Measurements from ENCODE around the gene F13A1.

The F13A1 gene

GRCh38 chr6:6319952-6320811 lies at the start of gene F13A1:
F13A1 (minus strand) TSS chr6:6320662; CDS start chr6:6318664, 1,998 bp downstream.
- no peak for DNase-seq

- DNase-seq: no peak
Observed at GRCh38 chr6:6368684-6369052, 48.2 kb upstream of the F13A1 start.

- no peak for DNase-seq
Observed at GRCh38 chr6:6368040-6368683, 47.7 kb upstream of the F13A1 start.

- DNase-seq: no peak
Observed at GRCh38 chr6:6366803-6367202, 46.3 kb upstream of the F13A1 start.

- DNase-seq: no peak
Observed at GRCh38 chr6:6365242-6365641, 44.8 kb upstream of the F13A1 start.

GRCh38 chr6:6362056-6362840 lies 41.8 kb upstream of the F13A1 start:
- no peak for DNase-seq

- no peak for DNase-seq
Observed at GRCh38 chr6:6357530-6357929, 37.1 kb upstream of the F13A1 start.

GRCh38 chr6:6357032-6357431 lies 36.6 kb upstream of the F13A1 start:
- DNase-seq: no peak

- no peak for DNase-seq
Observed at GRCh38 chr6:6352772-6353171, 32.3 kb upstream of the F13A1 start.

GRCh38 chr6:6351511-6352025 lies 31.1 kb upstream of the F13A1 start:
- DNase-seq: no peak

GRCh38 chr6:6350696-6351095 lies 30.2 kb upstream of the F13A1 start:
- DNase-seq: no peak

- DNase-seq: no peak
Observed at GRCh38 chr6:6348256-6348655, 27.8 kb upstream of the F13A1 start.

- DNase-seq: no peak
Observed at GRCh38 chr6:6346427-6347023, 26.1 kb upstream of the F13A1 start.

- DNase-seq: no peak
Observed at GRCh38 chr6:6333501-6333900, 13.0 kb upstream of the F13A1 start.

GRCh38 chr6:6332811-6333244 lies 12.4 kb upstream of the F13A1 start:
- DNase-seq: no peak

- DNase-seq: no peak
Observed at GRCh38 chr6:6331946-6332601, 11.6 kb upstream of the F13A1 start.

- no peak for DNase-seq
Observed at GRCh38 chr6:6331393-6331792, 10.9 kb upstream of the F13A1 start.

GRCh38 chr6:6330407-6330806 lies 9.9 kb upstream of the F13A1 start:
- DNase-seq: no peak

GRCh38 chr6:6328451-6328850 lies 8.0 kb upstream of the F13A1 start:
- no peak for DNase-seq

- no peak for DNase-seq
Observed at GRCh38 chr6:6323352-6323751, 2.9 kb upstream of the F13A1 start.

- DNase-seq: no peak
Observed at GRCh38 chr6:6320901-6321300, 439 bp upstream of the F13A1 start.

Data from activated naive CD4-positive, alpha-beta T cell treated with Interleukin-2 at 50 U/mL for 16 hours (primary cell).